Nephron (organoid): Measurements from ENCODE around the gene CEP164.

Source experiments
- H3K27ac Mint-ChIP-seq, 3 experiments: 2 replicates each; pipeline ENCODE4 v1.8.0; 2020; ENCODE audit warnings: mixed read lengths in 3 of 3, mild to moderate bottlenecking in 2 of 3, moderate library complexity in 1 of 3
- H3K27me3 Mint-ChIP-seq: 2 replicates; pipeline ENCODE4 v1.8.0; 2021; ENCODE audit warnings: low read depth, mild to moderate bottlenecking, moderate library complexity, mixed read lengths
- H3K36me3 Mint-ChIP-seq: 2 replicates; pipeline ENCODE4 v1.8.0; 2020; ENCODE audit warnings: low read depth, mixed read lengths
- H3K4me1 Mint-ChIP-seq: 2 replicates; pipeline ENCODE4 v1.8.0; 2020; ENCODE audit warnings: mixed read lengths
- H3K4me3 Mint-ChIP-seq, 3 experiments: 2 replicates each; pipeline ENCODE4 v1.8.0; 2020; ENCODE audit warnings: mild to moderate bottlenecking in 3 of 3, mixed read lengths in 3 of 3, moderate library complexity in 2 of 3
- H3K9me3 Mint-ChIP-seq: 2 replicates; pipeline ENCODE4 v1.8.0; 2020; ENCODE audit warnings: mixed read lengths
- CTCF ChIP-seq, 3 experiments: fragments of 200-600 bp; sonication (generic); IDR thresholded peaks; one replicate each; pipeline ENCODE4 v1.5.0; 2021; ENCODE audit warnings: antibody characterized with exemption in 3 of 3; ENCODE audit not compliant: unreplicated experiment in 3 of 3

Gene CEP164

GRCh38 chr11:117423046-117423575 is 95.5 kb downstream of the CEP164 start:
- H3K27me3 Mint-ChIP-seq, result peaks cover 20% of the 10 kb centered on the region
- no peak for TF ChIP-seq CTCF (IDR thresholded peaks at IDR 0.05; ENCODE audit: unreplicated experiment in 3 of 3)
- no peaks in the 10 kb centered on the region for H3K9me3 Mint-ChIP-seq
- H3K4me3 Mint-ChIP-seq, result no peak overlapping the region
- peaks cover 9% of the 10 kb centered on the region for H3K4me1 Mint-ChIP-seq
- H3K36me3 Mint-ChIP-seq, result no peaks in the 10 kb centered on the region
- H3K27ac Mint-ChIP-seq, result no peak overlapping the region

GRCh38 chr11:117424781-117425180 is 97.1 kb downstream of the CEP164 start:
- Mint-ChIP-seq H3K4me3 (no peak overlapping the region), H3K36me3 (no peaks in the 10 kb centered on the region), H3K27ac (no peak overlapping the region), H3K4me1 (peaks cover 9% of the 10 kb centered on the region), H3K9me3 (no peaks in the 10 kb centered on the region), H3K27me3 (peaks cover 26% of the 10 kb centered on the region)
- TF ChIP-seq CTCF (IDR thresholded peaks at IDR 0.05; ENCODE audit: unreplicated experiment in 3 of 3), result no peak

- peaks cover 9% of the 10 kb centered on the region for H3K4me1 Mint-ChIP-seq
- no peaks in the 10 kb centered on the region for H3K9me3 Mint-ChIP-seq
- no peaks in the 10 kb centered on the region for H3K36me3 Mint-ChIP-seq
- no peak overlapping the region for H3K4me3 Mint-ChIP-seq
- TF ChIP-seq CTCF (IDR thresholded peaks at IDR 0.05; ENCODE audit: unreplicated experiment in 3 of 3), result no peak
- H3K27ac Mint-ChIP-seq, result no peak overlapping the region
- H3K27me3 Mint-ChIP-seq, result peaks cover 28% of the 10 kb centered on the region
These were observed 98.1 kb downstream of the CEP164 start for GRCh38 chr11:117425679-117426296.

- peak; percentile 93 to 95 (median 95) for TF ChIP-seq CTCF (IDR thresholded peaks at IDR 0.05; ENCODE audit: unreplicated experiment in 3 of 3)
- peak overlapping the region in 1 of 3 experiments; percentile 14 for H3K4me3 Mint-ChIP-seq
- H3K36me3 Mint-ChIP-seq, result no peaks in the 10 kb centered on the region
- H3K4me1 Mint-ChIP-seq, result peaks cover 9% of the 10 kb centered on the region
- H3K9me3 Mint-ChIP-seq, result no peaks in the 10 kb centered on the region
- no peak overlapping the region for H3K27ac Mint-ChIP-seq
- peaks cover 33% of the 10 kb centered on the region for H3K27me3 Mint-ChIP-seq
These were observed 98.6 kb downstream of the CEP164 start for GRCh38 chr11:117426297-117426685.

- Mint-ChIP-seq H3K9me3 (no peaks in the 10 kb centered on the region), H3K27ac (no peak overlapping the region), H3K4me1 (peaks cover 9% of the 10 kb centered on the region), H3K4me3 (peak overlapping the region in 1 of 3 experiments; percentile 3), H3K27me3 (peaks cover 31% of the 10 kb centered on the region), H3K36me3 (no peaks in the 10 kb centered on the region)
- TF ChIP-seq CTCF (IDR thresholded peaks at IDR 0.05; ENCODE audit: unreplicated experiment in 3 of 3), result no peak
These were observed 99.3 kb downstream of the CEP164 start for GRCh38 chr11:117426941-117427340.

GRCh38 chr11:117427356-117427874 is 99.8 kb downstream of the CEP164 start:
- peak overlapping the region in 1 of 3 experiments; percentile 3 for H3K4me3 Mint-ChIP-seq
- H3K36me3 Mint-ChIP-seq, result no peaks in the 10 kb centered on the region
- peaks cover 28% of the 10 kb centered on the region for H3K27me3 Mint-ChIP-seq
- H3K27ac Mint-ChIP-seq, result no peak overlapping the region
- no peak for TF ChIP-seq CTCF (IDR thresholded peaks at IDR 0.05; ENCODE audit: unreplicated experiment in 3 of 3)
- no peaks in the 10 kb centered on the region for H3K9me3 Mint-ChIP-seq
- peaks cover 9% of the 10 kb centered on the region for H3K4me1 Mint-ChIP-seq
